Measurements from ENCODE around the gene AAK1. TPM values are rescaled to one million over a fixed set of nuclear protein-coding genes. Genes with fewer than 3 reads are reported as not detected.

AAK1 gene
- total RNA-seq, 1 donor from 2014 or later = 108 TPM

DNA sequence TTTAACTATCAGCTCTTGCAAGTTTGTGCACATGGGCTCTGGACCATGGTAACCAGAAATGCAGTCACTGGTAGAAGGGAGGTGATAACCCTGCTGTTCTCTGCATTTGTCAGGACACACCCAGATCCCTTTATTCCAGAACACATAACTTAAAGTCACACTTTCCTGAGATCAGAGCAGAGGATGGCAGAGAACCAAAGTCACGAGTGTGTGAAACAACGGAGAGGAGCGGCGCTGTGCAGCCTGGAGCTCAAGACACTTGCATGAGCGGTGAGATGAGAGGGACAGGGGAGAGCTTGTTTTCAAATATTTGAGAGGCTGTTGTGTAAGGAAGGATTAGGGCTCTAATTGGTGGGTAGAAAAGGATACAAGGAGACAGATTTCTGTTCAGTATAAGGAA lies 43.3 kb upstream of the AAK1 start:
- H3K4me3 Mint-ChIP-seq (ENCODE audit: unreplicated experiment) = no peak overlapping the region
- Histone ChIP-seq H2AFZ (ENCODE audit: low read depth, low read length) (no peak overlapping the region), H3K4me2 (ENCODE audit: low read length) (no peak overlapping the region), H3K4me3 (ENCODE audit: insufficient read depth, low read depth, low read length) (no peak overlapping the region), H4K20me1 (ENCODE audit: insufficient read depth, low read length) (no peaks in the 10 kb centered on the region), H3K79me2 (ENCODE audit: insufficient read depth, low read length) (no peaks in the 10 kb centered on the region), H3K4me1 (ENCODE audit: insufficient read depth, low read length) (peaks cover 16% of the 10 kb centered on the region), H3K27me3 (ENCODE audit: insufficient read depth, low read length) (no peaks in the 10 kb centered on the region), H3K9me3 (ENCODE audit: insufficient read depth, low read depth, low read length) (no peaks in the 10 kb centered on the region), H3K9ac (ENCODE audit: low read length) (no peak overlapping the region), H3K36me3 (ENCODE audit: insufficient read depth, low read length) (no peaks in the 10 kb centered on the region), H3K27ac (ENCODE audit: low read depth, low read length) (no peak overlapping the region)
- H3K27me3 Mint-ChIP-seq (ENCODE audit: low read depth, unreplicated experiment) = no peaks in the 10 kb centered on the region
- TF ChIP-seq, protein P1, sequence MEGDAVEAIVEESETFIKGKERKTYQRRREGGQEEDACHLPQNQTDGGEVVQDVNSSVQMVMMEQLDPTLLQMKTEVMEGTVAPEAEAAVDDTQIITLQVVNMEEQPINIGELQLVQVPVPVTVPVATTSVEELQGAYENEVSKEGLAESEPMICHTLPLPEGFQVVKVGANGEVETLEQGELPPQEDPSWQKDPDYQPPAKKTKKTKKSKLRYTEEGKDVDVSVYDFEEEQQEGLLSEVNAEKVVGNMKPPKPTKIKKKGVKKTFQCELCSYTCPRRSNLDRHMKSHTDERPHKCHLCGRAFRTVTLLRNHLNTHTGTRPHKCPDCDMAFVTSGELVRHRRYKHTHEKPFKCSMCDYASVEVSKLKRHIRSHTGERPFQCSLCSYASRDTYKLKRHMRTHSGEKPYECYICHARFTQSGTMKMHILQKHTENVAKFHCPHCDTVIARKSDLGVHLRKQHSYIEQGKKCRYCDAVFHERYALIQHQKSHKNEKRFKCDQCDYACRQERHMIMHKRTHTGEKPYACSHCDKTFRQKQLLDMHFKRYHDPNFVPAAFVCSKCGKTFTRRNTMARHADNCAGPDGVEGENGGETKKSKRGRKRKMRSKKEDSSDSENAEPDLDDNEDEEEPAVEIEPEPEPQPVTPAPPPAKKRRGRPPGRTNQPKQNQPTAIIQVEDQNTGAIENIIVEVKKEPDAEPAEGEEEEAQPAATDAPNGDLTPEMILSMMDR (IDR thresholded peaks at IDR 0.05; ENCODE audit: insufficient read depth, low read depth, low read length) = no peak
- TF ChIP-seq EZH2 (IDR thresholded peaks at IDR 0.05; ENCODE audit: insufficient read depth, low read length) = no peak
- H3K9me3 Mint-ChIP-seq (ENCODE audit: unreplicated experiment) = no peaks in the 10 kb centered on the region
- no peaks in the 10 kb centered on the region for H3K36me3 Mint-ChIP-seq (ENCODE audit: low read depth, unreplicated experiment)
- DNase-seq (ENCODE audit: low read depth) = no peak
- H3K4me1 Mint-ChIP-seq (ENCODE audit: low read depth, unreplicated experiment) = peaks cover 15% of the 10 kb centered on the region
- FAIRE-seq = no peak
- H3K27ac Mint-ChIP-seq (ENCODE audit: unreplicated experiment) = no peak overlapping the region

DNA sequence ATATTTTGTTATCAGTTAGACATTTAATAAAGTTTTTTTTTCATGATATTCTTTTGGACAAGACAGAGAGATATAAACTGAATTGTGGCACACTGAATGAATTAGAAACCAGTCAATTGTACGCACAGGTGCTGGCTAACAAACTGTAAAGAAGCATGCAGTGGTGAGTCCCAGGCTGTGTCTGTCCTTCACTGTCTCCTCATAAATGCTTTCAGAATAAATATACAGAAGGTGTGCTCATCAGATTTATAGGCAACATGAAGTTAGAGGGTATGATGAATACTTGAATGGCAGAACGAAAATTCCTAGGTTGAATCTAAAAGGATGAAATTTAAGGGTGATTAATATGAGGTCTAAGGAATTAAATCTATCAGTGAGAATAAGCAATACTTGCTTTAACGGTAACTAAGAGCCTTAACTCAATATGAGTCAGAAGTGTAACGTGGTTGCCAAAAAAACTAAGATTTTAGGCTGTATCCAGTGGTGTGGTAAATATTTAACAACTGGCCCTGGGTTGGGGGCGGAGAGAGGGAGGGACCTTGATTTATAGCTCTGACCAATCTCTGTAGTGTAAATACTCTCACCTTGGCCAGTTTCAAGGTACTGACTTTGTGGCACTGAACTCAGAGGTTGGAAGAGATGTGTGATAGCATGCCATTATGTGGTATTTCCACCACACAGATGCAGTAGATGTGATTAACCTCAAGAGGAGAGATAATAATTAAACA lies 41.9 kb upstream of the AAK1 start:
- Histone ChIP-seq H3K79me2 (ENCODE audit: insufficient read depth, low read length) (no peaks in the 10 kb centered on the region), H3K9me3 (ENCODE audit: insufficient read depth, low read depth, low read length) (no peaks in the 10 kb centered on the region), H3K27ac (ENCODE audit: low read depth, low read length) (no peak overlapping the region), H3K4me3 (ENCODE audit: insufficient read depth, low read depth, low read length) (no peak overlapping the region), H3K4me2 (ENCODE audit: low read length) (no peak overlapping the region), H2AFZ (ENCODE audit: low read depth, low read length) (no peak overlapping the region), H4K20me1 (ENCODE audit: insufficient read depth, low read length) (no peaks in the 10 kb centered on the region), H3K4me1 (ENCODE audit: insufficient read depth, low read length) (peaks cover 16% of the 10 kb centered on the region), H3K36me3 (ENCODE audit: insufficient read depth, low read length) (no peaks in the 10 kb centered on the region), H3K27me3 (ENCODE audit: insufficient read depth, low read length) (no peaks in the 10 kb centered on the region), H3K9ac (ENCODE audit: low read length) (no peak overlapping the region)
- TF ChIP-seq, protein P1 (IDR thresholded peaks at IDR 0.05; ENCODE audit: insufficient read depth, low read depth, low read length) = no peak
- no peak for TF ChIP-seq EZH2 (IDR thresholded peaks at IDR 0.05; ENCODE audit: insufficient read depth, low read length)
- Mint-ChIP-seq H3K4me3 (ENCODE audit: unreplicated experiment) (no peak overlapping the region), H3K27ac (ENCODE audit: unreplicated experiment) (no peak overlapping the region), H3K9me3 (ENCODE audit: unreplicated experiment) (no peaks in the 10 kb centered on the region), H3K4me1 (ENCODE audit: low read depth, unreplicated experiment) (peaks cover 15% of the 10 kb centered on the region), H3K36me3 (ENCODE audit: low read depth, unreplicated experiment) (no peaks in the 10 kb centered on the region), H3K27me3 (ENCODE audit: low read depth, unreplicated experiment) (no peaks in the 10 kb centered on the region)
- FAIRE-seq (no peak), DNase-seq (ENCODE audit: low read depth) (peak; percentile 69)

Data from astrocyte (in vitro differentiated cells and primary cell).